Panc1 (cell line): ENCODE results near the gene TRERF1.

Source experiments
- CTCF ChIP-seq: fragments of 450-650 bp; IDR thresholded peaks from 2 replicates; pipeline ENCODE4 v1.5.1; 2017; ENCODE audit warnings: mild to moderate bottlenecking
- POLR2AphosphoS5 ChIP-seq: IDR thresholded peaks from 2 replicates; pipeline ENCODE4 v1.6.1; 2012; ENCODE audit warnings: mild to moderate bottlenecking, low read depth, low read length, moderate library complexity
- REST ChIP-seq, 2 experiments: IDR thresholded peaks; 2 replicates each; pipeline ENCODE4 v1.6.1; 2011 to 2012; ENCODE audit warnings: low read depth in 2 of 2, control low read depth in 1 of 2, low read length in 1 of 2, mild to moderate bottlenecking in 1 of 2, moderate library complexity in 1 of 2; ENCODE audit not compliant: insufficient read depth in 1 of 2
- SIN3A ChIP-seq: IDR thresholded peaks from 2 replicates; pipeline ENCODE4 v1.6.1; 2012; ENCODE audit warnings: low read depth, mild to moderate bottlenecking, low read length, moderate library complexity, borderline replicate concordance; ENCODE audit not compliant: insufficient read depth
- TCF7L2 ChIP-seq: IDR thresholded peaks from 2 replicates; pipeline ENCODE4 v1.6.1; 2011; ENCODE audit warnings: mild to moderate bottlenecking, low read depth, low read length, inconsistent platforms

GRCh38 chr6:42449917-42450476, 1.7 kb downstream of the TRERF1 start:
- TF ChIP-seq POLR2AphosphoS5 (no peak), CTCF (no peak), REST (IDR thresholded peaks at IDR 0.05; ENCODE audit: insufficient read depth in 1 of 2, low read depth in 2 of 2, low read length in 1 of 2) (no peak), SIN3A (no peak; the same call in 1 of the 2 replicates), TCF7L2 (no peak)
